Measurements from ENCODE around the gene ANKS1A. TPM values are rescaled to one million over a fixed set of nuclear protein-coding genes. Genes with fewer than 3 reads are reported as not detected.

The ANKS1A gene
- polyA plus RNA-seq, 1 of the 3 experiments (the other 2 are of a cell fraction), result 7.6 TPM

DNA sequence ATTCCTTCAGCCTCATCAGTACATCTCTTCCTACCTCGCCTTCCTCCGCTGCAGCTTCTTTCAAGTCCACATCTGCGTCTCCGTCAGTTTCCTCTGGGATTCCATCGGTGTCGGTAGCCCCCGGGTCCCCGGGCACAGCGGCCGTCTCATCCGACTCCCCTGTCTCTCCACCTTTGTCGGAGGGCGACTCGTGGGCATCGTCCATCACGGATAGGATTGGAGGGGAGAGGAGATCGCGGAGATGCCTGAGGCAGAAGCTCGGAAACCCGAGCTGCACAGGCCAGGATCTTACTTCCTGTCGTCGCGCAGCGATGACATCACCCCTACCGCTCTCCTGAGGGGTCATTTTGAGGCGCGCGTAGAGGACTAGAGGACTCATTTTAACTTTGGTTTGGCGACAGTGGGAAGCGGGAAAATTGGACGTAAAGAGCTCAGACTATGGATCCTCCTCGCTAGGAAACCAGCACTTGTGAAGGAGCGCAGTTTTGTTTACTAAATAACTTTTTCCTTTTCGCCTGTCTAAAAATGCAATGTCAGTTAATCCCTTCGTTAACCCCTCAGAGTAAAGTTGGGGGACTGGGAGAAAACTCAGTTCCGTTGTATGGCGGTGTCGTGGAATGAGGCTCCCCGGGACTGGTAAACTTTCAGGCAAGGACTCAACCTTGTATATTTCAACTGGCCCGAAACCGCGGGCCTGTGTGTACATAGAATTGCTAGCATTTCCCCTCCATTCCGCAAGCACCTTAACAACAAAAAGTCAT lies 1.1 kb upstream of the ANKS1A start, which contains the start of gene TAF11 (continued):
- TF ChIP-seq, protein P1, sequence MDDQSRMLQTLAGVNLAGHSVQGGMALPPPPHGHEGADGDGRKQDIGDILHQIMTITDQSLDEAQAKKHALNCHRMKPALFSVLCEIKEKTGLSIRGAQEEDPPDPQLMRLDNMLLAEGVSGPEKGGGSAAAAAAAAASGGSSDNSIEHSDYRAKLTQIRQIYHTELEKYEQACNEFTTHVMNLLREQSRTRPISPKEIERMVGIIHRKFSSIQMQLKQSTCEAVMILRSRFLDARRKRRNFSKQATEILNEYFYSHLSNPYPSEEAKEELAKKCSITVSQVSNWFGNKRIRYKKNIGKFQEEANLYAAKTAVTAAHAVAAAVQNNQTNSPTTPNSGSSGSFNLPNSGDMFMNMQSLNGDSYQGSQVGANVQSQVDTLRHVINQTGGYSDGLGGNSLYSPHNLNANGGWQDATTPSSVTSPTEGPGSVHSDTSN (IDR thresholded peaks at IDR 0.05), result no peak; the same call in 1 of the 2 replicates
- TF ChIP-seq, protein P2, sequence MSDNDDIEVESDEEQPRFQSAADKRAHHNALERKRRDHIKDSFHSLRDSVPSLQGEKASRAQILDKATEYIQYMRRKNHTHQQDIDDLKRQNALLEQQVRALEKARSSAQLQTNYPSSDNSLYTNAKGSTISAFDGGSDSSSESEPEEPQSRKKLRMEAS (IDR thresholded peaks at IDR 0.05; ENCODE audit: low read depth), result peak; percentile 90
- TF ChIP-seq TEAD4 (IDR thresholded peaks at IDR 0.05; ENCODE audit: borderline replicate concordance, insufficient read depth), result no peak
- TF ChIP-seq FOSL2 (IDR thresholded peaks at IDR 0.05; ENCODE audit: borderline replicate concordance, low read depth), result peak; percentile 23; the same call in 1 of the 2 replicates
- TF ChIP-seq, protein P3, sequence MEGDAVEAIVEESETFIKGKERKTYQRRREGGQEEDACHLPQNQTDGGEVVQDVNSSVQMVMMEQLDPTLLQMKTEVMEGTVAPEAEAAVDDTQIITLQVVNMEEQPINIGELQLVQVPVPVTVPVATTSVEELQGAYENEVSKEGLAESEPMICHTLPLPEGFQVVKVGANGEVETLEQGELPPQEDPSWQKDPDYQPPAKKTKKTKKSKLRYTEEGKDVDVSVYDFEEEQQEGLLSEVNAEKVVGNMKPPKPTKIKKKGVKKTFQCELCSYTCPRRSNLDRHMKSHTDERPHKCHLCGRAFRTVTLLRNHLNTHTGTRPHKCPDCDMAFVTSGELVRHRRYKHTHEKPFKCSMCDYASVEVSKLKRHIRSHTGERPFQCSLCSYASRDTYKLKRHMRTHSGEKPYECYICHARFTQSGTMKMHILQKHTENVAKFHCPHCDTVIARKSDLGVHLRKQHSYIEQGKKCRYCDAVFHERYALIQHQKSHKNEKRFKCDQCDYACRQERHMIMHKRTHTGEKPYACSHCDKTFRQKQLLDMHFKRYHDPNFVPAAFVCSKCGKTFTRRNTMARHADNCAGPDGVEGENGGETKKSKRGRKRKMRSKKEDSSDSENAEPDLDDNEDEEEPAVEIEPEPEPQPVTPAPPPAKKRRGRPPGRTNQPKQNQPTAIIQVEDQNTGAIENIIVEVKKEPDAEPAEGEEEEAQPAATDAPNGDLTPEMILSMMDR (IDR thresholded peaks at IDR 0.05), result no peak
- TF ChIP-seq CHD2 (IDR thresholded peaks at IDR 0.05; ENCODE audit: low read length, partially characterized antibody), result peak; percentile 82
- TF ChIP-seq NFIC (IDR thresholded peaks at IDR 0.05; ENCODE audit: borderline replicate concordance), result peak; percentile 16; the same call in 1 of the 2 replicates
- TF ChIP-seq ELF1 (IDR thresholded peaks at IDR 0.05), result peak; percentile 99
- TF ChIP-seq YY1 (IDR thresholded peaks at IDR 0.05; ENCODE audit: low read depth), result peak; percentile 77; the same call in 1 of the 2 replicates
- peak; percentile 20; the same call in 1 of the 2 replicates for TF ChIP-seq JUND (IDR thresholded peaks at IDR 0.05)
- no peak for TF ChIP-seq RFX5 (IDR thresholded peaks at IDR 0.05; ENCODE audit: low read length)
- peak in 1 of 2 experiments; percentile 32; a peak in 1 of 4 replicates for TF ChIP-seq EP300 (IDR thresholded peaks at IDR 0.05; ENCODE audit: borderline replicate concordance in 1 of 2, low read depth in 1 of 2, low read length in 1 of 2)
- peak; percentile 95; the same call in 1 of the 2 replicates for TF ChIP-seq SIN3A (IDR thresholded peaks at IDR 0.05; ENCODE audit: borderline replicate concordance, low read depth, low read length)
- peak; percentile 67; the same call in 1 of the 2 replicates for TF ChIP-seq TAF1 (IDR thresholded peaks at IDR 0.05; ENCODE audit: borderline replicate concordance, low read depth, low read length)
- peak; percentile 92 for TF ChIP-seq MXI1 (IDR thresholded peaks at IDR 0.05; ENCODE audit: low read depth, low read length)
- TF ChIP-seq, protein P4, sequence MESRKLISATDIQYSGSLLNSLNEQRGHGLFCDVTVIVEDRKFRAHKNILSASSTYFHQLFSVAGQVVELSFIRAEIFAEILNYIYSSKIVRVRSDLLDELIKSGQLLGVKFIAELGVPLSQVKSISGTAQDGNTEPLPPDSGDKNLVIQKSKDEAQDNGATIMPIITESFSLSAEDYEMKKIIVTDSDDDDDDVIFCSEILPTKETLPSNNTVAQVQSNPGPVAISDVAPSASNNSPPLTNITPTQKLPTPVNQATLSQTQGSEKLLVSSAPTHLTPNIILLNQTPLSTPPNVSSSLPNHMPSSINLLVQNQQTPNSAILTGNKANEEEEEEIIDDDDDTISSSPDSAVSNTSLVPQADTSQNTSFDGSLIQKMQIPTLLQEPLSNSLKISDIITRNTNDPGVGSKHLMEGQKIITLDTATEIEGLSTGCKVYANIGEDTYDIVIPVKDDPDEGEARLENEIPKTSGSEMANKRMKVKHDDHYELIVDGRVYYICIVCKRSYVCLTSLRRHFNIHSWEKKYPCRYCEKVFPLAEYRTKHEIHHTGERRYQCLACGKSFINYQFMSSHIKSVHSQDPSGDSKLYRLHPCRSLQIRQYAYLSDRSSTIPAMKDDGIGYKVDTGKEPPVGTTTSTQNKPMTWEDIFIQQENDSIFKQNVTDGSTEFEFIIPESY (IDR thresholded peaks at IDR 0.05; ENCODE audit: borderline replicate concordance, low read depth), result peak; percentile 73; the same call in 1 of the 2 replicates
- TF ChIP-seq FOXJ3 (CRISPR knock-in tag; IDR thresholded peaks at IDR 0.05), result 0 out of 2 replicates have a peak, but pooled peaks have one; percentile 33
- no peak for TF ChIP-seq EZH2phosphoT487 (IDR thresholded peaks at IDR 0.05; ENCODE audit: borderline replicate concordance, low read depth)
- TF ChIP-seq, protein P5, sequence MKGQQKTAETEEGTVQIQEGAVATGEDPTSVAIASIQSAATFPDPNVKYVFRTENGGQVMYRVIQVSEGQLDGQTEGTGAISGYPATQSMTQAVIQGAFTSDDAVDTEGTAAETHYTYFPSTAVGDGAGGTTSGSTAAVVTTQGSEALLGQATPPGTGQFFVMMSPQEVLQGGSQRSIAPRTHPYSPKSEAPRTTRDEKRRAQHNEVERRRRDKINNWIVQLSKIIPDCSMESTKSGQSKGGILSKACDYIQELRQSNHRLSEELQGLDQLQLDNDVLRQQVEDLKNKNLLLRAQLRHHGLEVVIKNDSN (IDR thresholded peaks at IDR 0.05; ENCODE audit: borderline replicate concordance, low read depth), result no peak
- TF ChIP-seq, protein P6, sequence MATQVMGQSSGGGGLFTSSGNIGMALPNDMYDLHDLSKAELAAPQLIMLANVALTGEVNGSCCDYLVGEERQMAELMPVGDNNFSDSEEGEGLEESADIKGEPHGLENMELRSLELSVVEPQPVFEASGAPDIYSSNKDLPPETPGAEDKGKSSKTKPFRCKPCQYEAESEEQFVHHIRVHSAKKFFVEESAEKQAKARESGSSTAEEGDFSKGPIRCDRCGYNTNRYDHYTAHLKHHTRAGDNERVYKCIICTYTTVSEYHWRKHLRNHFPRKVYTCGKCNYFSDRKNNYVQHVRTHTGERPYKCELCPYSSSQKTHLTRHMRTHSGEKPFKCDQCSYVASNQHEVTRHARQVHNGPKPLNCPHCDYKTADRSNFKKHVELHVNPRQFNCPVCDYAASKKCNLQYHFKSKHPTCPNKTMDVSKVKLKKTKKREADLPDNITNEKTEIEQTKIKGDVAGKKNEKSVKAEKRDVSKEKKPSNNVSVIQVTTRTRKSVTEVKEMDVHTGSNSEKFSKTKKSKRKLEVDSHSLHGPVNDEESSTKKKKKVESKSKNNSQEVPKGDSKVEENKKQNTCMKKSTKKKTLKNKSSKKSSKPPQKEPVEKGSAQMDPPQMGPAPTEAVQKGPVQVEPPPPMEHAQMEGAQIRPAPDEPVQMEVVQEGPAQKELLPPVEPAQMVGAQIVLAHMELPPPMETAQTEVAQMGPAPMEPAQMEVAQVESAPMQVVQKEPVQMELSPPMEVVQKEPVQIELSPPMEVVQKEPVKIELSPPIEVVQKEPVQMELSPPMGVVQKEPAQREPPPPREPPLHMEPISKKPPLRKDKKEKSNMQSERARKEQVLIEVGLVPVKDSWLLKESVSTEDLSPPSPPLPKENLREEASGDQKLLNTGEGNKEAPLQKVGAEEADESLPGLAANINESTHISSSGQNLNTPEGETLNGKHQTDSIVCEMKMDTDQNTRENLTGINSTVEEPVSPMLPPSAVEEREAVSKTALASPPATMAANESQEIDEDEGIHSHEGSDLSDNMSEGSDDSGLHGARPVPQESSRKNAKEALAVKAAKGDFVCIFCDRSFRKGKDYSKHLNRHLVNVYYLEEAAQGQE (IDR thresholded peaks at IDR 0.05; ENCODE audit: low read depth, low read length), result peak; percentile 20; the same call in 1 of the 2 replicates
- TF ChIP-seq POLR2AphosphoS5 (IDR thresholded peaks at IDR 0.05; ENCODE audit: low read depth, low read length), result peak; percentile 92
